Uterus (tissue), 2 donors: ENCODE measurements around the gene ZCCHC8.
"Not testable (repeated sequence)": the region's sequence is repeated elsewhere in the genome, so short reads cannot be mapped to it uniquely, and the experiment has no call there.

Source experiments
- POLR2A ChIP-seq, 2 donors: fragments of 450-650 bp; IDR thresholded peaks; one replicate each; pipeline ENCODE4 v1.6.1; 2016; ENCODE audit warnings: antibody characterized with exemption in 2 of 2, mild to moderate bottlenecking in 1 of 2, moderate library complexity in 1 of 2
- TF ChIP-seq, protein P1 (sequence below), 4 experiments: fragments of 200-600 bp in 2 of 4; fragments of 450-650 bp in 2 of 4; sonication (generic) in 2 of 4; IDR thresholded peaks; one replicate each; pipeline ENCODE4 v1.5.1; 2016 to 2019; ENCODE audit warnings: antibody characterized with exemption in 4 of 4, mild to moderate bottlenecking in 2 of 4, moderate library complexity in 1 of 4

DNA sequence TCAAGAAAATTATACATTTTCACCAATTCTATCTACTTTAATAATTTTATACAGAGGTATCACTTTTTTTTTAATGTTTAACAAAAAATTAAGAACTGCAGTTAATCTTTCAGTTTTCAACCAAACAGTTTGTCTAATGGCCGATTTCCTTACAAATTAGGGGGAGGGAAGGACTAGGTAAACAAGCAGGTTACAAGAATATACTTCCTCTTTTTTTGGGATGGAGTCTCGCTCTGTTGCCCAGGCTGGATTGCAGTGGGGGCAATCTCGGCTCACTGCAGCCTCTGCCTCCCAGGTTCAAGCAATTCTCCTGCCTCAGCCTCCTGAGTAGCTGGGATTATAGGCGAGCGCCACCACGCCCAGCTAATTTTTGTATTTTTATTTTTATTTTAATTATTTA, 7.5 kb downstream of the ZCCHC8 start:
- TF ChIP-seq, protein P1, sequence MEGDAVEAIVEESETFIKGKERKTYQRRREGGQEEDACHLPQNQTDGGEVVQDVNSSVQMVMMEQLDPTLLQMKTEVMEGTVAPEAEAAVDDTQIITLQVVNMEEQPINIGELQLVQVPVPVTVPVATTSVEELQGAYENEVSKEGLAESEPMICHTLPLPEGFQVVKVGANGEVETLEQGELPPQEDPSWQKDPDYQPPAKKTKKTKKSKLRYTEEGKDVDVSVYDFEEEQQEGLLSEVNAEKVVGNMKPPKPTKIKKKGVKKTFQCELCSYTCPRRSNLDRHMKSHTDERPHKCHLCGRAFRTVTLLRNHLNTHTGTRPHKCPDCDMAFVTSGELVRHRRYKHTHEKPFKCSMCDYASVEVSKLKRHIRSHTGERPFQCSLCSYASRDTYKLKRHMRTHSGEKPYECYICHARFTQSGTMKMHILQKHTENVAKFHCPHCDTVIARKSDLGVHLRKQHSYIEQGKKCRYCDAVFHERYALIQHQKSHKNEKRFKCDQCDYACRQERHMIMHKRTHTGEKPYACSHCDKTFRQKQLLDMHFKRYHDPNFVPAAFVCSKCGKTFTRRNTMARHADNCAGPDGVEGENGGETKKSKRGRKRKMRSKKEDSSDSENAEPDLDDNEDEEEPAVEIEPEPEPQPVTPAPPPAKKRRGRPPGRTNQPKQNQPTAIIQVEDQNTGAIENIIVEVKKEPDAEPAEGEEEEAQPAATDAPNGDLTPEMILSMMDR (IDR thresholded peaks at IDR 0.05), result not testable (repeated sequence)
- not testable (repeated sequence) for TF ChIP-seq POLR2A (IDR thresholded peaks at IDR 0.05)
